ENCODE results near the gene CYBA.
"Not testable (repeated sequence)": the region's sequence is repeated elsewhere in the genome, so short reads cannot be mapped to it uniquely, and the experiment has no call there.

Gene CYBA

DNA sequence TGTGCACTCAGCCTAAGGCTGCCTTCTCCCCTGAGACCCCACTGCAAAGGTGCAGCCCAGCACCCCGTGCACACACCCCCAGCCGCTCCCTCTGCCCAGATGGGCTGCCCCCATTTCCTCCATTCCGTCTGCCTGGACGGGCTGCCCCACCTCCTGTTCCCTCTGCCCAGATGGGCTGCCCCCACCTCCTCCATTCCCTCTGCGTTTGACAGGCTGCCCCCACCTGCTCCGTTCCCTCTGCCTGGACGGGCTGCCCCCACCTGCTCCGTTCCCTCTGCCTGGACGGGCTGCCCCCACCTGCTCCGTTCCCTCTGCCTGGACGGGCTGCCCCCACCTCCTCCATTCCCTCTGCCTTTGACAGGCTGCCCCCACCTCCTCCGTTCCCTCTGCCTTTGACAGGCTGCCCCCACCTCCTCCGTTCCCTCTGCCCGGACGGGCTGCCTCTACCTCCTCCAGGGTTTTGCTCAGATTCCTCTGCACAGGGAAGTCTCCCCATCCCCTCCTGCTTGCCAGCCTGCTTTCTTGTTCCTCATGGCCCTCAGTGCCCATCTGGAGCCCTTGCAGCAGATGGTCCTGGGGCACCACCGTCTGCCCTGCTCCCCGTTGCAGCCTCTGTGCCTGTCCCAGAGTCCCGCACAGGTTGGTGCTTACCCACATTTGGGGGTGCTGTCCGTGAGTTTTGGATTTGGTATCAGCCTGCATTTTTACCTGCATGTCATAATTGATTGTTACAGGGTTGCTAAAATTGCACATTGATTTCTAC lies 35.9 kb downstream of the CYBA start:
- no peak for DNase-seq (ENCODE audit: extremely low read depth in 1 of 2, low read depth in 1 of 2)

DNA sequence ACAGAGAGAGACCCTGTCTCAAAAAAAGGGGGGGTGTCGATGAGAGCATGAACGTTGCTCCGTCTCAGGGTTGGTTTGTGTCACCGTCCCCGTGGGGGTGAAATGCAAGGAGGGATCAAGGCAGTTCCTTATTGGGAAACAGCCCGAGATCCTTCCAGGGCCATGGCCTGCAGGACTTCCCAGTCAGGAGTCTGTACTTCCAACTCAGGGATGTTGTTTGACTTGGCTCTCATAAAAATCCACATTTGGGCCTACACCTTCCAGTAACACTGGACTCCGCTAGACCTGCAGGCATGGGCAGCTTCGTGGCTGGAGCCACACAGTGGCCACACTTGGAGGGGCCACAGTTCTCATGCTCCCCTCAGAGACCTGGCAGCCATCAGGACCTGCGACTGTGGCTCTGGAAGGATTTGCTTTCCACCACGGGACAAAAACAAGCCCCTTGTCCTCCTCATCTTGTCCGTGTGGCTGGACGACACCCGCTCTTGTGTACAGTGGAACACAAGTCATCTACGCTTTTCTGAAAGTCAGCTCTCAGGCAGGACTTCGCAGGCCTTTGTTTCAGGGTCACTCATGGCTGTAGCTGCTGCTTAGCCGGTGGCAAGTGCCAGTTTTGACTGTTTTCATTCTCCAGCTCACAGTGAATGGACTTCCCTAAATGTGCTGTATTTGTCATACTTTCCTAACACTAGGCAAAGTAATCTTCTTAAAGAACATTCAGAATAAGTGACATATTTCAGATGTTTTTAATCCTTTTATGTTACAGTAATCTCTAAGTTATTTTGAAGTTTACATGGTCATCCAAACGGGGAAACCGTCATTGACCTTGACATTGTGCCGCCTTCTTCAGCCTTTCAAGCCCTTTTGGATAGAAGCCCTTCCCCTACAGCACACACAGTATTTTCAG lies 36.7 kb downstream of the CYBA start:
- DNase-seq (ENCODE audit: extremely low read depth in 1 of 2, low read depth in 1 of 2), result no peak

DNA sequence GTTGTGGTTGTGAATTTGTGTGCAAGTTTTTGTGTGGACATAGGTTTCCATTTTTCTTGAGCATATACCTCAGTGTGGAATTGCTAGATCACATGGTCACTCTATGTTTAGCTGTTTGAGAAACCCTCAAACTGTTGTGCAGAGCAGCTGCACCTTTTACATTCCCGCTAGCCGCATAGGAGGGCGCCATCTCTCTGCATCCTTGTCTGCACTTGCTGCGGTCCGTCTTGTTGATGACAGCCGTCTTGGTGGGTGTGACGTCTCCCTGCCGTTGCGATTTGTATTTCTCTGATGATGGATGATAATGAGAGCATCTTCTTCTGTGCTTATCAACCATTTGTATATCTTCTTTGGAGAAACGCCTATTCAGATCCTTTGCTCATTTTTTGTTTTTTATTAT lies 37.6 kb downstream of the CYBA start:
- DNase-seq (ENCODE audit: extremely low read depth in 1 of 2, low read depth in 1 of 2), result no peak

DNA sequence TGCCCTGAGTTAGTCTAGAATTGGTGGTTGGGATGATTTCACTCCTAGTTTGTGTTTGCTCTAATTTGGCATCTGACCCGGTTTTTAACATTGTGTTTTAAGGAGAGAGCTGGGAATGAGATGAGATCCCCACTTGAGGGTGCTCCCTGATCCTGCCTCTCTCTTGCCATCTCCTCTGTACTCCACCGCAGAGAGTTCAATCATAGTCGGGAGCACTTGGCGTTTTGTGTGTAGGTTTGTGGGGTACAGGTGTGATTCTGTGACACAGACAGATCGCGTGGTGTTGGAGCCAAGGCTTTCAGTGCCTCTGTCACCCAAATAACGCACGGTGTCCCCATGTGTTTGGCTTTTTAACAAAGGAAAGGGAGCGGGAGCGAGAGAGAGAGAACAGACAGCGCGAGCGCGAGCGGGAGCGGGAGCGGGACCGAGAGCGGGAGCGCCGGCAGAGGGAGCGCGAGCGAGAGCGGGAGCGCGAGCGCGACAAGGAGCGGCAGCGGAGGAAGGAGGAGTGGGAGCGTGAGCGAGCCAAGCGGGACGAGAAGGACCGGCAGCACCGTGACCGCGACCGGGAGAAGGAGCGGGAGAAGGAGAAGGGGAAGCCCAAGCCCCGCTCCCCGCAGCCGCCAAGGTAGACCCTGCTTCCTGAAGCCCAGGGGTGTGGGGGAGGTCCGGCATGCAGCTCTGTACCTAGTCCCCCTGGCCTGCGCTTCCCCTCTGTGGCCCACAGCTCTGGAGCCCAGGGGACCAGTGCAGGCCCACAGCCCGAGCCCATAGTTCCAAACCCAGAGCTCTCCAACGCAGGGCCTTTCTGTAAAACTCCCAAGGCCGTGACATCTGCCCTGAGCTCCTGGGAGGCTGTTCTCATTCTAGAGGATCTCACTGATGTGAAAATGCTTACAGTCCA lies 39.7 kb downstream of the CYBA start:
- DNase-seq (ENCODE audit: extremely low read depth in 1 of 2, low read depth in 1 of 2), result no peak

DNA sequence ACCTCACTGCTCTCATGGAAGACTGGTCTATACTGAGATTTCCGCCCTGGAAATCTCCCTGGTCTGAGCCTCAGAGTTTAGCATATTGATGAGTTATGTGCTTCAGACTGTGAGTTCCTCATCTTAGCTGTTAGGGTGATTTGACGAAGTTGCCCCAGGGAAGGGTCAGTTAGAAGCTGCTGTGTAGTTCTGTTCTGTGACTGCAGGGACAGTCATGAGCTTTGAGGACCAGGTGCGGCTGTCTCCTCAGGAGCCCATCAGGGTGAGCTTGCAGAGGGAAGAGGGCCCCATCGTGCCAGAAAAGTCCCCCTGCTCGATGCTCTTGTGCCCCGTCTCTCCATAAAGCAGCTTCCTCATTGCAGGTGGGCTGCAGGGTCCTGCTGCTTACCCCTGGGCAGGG lies 40.8 kb downstream of the CYBA start:
- DNase-seq (ENCODE audit: extremely low read depth in 1 of 2, low read depth in 1 of 2), result no peak

DNA sequence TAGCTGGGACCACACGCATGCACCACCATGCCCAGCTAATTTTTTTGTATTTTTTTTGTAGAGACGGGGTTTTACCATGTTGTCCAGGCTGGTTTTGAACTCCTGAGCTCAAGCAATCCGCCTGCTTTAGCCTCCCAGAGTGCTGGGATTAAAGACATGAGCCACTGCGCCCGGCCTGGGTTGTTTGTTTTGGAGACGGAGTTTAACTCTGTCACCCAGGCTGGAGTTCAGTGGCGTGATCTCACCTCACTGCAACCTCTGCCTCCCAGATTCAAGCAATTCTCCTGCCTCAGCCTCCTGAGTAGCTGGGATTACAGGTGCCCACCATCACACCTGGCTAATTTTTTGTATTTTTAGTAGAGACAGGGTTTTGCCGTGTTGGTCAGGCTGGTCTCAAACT lies 41.4 kb downstream of the CYBA start:
- not testable (repeated sequence) for DNase-seq (ENCODE audit: extremely low read depth in 1 of 2, low read depth in 1 of 2)

DNA sequence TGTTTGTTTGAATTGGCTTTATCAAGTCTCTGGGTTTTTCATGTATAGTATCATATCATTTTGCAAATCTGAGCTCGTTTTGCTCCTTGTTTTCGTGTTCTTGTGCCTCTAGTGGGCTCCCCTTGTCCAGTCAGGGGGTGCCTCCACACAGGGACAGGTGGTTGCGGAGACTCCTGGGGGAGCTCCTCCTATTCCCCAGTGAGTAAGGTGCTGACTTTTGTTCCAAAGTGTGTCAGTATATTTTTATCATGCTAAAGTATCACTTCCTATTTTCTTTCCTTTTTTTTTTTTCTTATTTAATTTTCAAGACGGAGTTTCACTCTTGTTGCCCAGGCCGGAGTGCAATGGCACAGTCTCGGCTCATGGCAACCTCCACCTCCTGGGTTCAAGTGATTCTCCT lies 42.8 kb downstream of the CYBA start:
- DNase-seq (ENCODE audit: extremely low read depth in 1 of 2, low read depth in 1 of 2), result no peak

DNA sequence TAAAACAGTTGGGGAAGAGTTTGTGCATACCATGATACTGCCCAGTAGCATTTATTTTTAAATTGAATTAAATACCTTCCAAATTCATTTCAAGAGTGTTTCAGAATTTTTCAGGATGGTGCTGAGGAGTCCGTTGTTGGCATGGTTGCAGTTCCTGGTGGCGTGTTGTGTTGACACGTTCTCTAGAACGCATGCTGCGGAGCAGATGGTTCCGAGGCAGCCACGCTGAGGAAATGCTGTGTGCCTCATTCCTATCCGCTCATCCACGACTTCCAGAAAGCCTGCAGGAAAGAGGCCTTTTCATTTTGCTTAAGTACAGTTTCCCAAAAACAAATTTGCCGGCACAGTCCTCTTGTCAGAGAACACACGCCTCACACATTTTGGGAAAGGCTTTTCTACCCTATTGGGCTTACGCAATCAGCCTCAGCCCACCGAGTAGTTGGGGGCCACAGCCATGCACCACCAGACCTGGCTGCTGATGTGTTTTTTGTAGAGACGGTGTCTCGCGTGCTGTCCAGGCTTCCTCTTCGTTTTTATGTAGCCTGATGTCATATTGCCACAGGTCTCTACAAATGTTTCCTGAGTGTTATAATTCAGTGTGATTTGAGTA lies 44.6 kb downstream of the CYBA start:
- no peak for DNase-seq (ENCODE audit: extremely low read depth in 1 of 2, low read depth in 1 of 2)

DNA sequence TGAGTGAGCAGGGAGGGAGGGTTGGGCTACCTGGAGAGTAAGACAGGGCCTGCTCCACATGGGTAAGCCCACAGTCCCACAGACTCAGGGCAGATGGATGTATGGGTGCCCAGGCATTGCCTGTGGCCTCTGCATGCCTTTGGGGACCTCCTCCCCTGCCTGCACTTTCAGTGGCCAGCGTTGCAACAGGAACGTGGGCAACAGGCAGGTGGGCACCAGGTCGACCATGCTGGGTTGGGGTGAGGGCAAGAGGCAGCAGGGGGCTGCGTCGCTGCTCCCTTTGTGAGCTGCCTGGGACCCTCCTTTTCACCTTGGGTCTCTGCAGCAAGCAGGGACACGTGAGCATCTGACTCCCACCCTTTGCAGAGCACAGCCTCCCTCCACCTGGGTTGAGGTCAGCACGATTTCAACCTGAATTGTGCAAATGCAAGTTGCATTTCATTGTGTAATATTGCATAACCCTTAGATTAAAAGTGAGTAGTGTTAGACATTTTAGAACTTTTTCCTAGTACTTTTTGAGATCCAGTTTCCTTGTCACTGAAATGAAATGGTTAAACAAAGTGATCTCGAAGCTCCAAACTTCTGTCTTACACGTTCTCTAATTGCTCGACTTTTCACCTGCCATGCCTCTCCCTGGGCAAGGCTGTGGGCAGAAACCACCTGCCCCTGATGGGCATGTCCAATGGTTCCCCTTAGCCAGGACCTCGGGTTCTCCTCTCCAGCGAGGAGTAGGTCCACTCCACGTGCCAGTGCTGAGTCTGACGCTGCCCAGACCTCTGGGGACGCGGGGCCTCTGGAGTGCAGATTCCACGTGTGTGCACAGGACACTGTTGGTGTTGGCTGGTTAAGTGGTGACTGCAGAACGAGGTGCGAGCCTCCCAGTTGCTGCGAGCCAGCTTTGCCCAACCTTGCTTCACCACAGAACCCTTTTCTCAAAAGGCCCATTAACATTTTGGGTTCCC lies 45.4 kb downstream of the CYBA start:
- no peak for DNase-seq (ENCODE audit: extremely low read depth in 1 of 2, low read depth in 1 of 2)

DNA sequence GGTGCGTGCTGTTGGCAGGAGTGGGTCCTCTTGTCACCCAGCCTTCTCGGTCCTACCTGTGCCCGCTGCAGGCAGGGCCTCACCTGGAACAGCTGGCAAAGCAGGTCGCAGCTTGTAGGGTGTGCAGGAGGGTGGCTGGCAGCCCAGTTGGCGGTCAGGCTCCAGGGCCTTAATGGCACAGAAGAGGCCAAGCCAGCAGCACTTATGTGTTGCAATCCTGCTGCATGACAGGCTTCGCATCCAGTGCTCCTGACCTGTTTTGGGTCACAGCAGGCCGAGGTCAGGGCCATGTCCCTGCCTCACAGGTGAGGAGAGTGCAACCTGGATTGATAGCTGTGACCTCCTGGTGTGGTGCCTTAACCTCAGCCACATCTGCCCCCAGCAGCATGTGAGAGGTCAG lies 48.8 kb downstream of the CYBA start:
- DNase-seq (ENCODE audit: extremely low read depth in 1 of 2, low read depth in 1 of 2), result no peak

DNA sequence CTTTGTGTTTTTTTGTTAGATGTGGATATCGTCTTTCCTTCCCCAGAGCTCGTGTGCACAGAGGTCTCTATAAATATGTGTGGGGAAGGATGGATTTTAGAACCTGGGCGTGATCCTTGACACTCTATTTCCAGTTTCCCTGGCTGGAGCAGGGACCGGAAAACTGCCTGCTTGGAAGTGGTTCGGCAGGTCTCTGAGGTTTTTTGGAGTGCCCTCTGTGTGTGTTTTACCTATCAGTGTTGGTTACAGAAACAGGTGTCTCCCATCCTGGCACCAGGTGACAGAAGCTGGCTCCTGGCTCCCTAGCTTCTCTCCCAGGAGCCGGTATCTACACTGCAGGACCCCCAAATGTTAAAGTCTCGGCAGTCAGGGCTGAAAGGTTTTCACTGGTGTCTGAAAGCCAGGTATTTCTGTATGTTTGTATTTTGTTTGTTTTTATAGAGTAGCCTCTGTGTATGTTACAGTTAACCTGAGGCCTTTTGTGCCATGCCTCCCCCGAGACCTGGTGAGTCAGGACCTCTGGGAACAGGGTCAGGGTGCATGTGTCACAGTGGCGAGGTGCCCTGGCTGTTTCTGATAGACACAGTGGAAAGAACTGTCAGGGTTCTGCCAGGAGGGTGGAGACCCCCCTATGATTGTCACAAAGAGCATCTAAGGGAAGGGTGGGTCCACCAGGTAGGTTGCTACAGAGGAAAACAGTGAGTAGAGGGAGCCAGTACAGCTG lies 49.4 kb downstream of the CYBA start:
- no peak for DNase-seq (ENCODE audit: extremely low read depth in 1 of 2, low read depth in 1 of 2)

DNA sequence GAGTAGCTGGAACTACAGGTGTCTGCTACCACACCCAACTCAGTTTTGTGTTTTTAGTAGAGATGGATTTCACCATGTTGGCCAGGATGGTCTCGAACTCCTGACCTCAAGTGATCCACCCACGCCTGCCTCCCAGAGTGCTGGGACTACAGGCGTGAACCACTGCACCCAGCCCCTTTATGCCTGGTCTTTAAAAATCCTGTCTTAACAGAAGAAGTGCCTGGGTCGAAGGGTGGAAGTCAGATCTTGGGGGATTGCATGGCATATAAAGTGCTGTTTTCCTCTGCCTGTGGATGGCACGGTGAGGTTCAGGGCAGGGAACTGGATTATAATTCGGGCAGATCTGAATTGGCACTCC lies 50.3 kb downstream of the CYBA start:
- no peak for DNase-seq (ENCODE audit: extremely low read depth in 1 of 2, low read depth in 1 of 2)

DNA sequence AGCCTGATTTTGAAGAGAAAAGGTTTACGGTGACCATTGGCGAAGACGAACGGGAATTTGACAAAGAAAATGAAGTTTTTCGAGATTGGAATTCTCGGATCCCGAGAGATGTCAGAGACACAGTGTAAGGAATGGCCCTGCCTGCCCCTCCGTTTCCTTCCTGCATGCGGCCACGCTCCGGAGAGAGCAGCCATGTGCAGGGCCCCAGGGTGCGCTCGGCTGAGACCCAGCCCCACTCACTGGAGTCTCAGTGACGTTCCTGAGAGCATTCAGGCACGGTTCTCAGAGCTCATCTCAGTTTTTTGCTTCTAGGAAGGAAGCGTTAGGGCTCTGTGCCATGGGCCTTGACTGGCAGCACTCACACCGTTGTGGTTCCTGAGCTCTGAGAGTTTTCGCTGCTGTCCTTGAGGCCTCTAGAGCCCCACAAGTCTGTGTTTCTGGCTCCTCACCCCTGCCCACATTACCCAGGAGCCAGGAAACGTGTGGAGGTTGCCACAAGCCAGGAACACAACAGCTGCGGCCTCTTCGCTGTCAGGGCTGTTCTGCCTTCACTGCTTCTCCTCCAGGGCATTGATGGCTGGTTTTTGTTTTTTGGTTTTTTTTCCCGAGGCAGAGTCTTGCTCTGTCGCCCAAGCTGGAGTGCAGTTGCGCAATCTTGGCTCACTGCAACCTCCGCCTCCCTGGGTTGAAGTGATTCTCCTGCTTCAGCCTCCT lies 50.9 kb downstream of the CYBA start:
- DNase-seq (ENCODE audit: extremely low read depth in 1 of 2, low read depth in 1 of 2), result no peak

DNA sequence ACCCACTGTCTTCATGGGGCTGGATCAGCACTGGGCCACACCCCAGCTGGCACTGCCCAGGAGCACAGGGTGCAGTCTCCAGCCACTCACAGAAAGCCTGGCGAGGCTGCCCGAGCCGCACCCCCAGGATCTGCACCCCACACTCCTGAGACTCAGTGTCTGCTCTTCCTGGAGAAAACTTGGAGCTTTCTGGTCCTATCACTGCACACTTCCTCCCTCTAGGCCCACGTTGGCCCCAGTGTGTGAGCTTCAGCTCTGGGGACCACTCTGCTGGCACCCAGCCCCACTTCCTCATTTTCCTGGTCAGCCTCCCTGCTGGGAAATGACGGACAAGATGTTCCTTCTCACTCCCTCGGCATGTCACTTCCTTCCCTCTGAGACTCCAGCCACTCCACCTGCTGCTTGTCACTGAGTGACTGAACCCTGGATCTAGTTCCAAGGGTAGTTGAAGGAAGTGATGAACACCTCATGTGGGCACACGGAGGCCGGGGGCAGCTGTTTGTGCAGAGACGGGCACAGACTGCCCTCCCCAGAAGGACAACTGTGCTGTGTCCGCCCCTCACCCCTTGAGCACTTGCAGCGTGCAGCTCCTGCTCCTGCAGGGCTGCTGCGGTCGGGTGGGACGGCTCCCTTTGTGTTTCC lies 51.6 kb downstream of the CYBA start:
- no peak for DNase-seq (ENCODE audit: extremely low read depth in 1 of 2, low read depth in 1 of 2)

DNA sequence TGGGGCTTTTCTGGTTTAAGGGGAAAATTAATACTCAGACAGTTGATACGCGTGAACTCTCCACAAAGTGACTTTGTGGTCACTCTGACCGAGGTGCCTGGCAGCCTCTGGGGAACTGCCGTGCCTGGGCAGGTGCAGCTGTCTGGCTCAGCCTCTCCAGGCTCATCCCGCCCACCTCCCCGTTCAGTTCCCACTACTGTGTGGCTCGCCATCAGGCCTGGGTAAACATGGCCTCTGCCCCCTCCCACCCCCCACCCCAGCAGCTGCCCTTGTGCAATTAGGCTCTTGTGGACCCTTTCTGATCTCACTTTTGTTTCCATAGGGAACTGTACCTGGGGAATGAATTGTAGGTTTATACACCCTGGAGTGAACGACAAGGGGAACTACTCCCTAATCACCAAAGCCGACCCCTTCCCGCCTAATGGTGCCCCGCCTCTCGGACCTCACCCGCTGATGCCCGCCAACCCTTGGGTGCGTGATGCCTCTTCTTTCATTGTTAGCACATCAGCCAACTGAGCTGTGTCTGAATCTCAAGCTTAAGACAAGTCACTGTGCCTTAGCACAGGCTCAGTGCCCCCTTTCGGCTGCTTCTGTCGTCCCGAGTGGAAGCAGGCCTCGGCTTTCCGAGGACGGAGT lies 52.9 kb downstream of the CYBA start:
- DNase-seq (ENCODE audit: extremely low read depth in 1 of 2, low read depth in 1 of 2), result no peak

DNA sequence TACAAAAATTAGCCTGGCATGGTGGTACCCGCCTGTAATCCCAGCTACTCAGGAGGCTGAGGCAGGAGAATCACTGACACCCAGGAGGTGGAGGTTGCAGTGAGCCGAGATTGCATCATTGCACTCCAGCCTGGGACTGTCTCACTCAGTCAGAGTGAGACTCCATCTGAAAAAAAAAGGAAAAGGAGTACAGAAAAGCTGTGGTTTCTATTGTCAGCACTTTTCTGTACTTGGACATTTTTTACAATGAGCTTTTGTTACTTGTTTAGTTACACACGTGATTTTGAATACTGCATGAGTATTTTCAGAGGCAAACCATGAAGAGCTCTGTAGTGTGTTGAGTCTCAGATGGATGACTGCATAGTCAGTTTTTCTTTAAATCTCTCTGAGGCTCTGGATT lies 54.4 kb downstream of the CYBA start:
- no peak for DNase-seq (ENCODE audit: extremely low read depth in 1 of 2, low read depth in 1 of 2)

DNA sequence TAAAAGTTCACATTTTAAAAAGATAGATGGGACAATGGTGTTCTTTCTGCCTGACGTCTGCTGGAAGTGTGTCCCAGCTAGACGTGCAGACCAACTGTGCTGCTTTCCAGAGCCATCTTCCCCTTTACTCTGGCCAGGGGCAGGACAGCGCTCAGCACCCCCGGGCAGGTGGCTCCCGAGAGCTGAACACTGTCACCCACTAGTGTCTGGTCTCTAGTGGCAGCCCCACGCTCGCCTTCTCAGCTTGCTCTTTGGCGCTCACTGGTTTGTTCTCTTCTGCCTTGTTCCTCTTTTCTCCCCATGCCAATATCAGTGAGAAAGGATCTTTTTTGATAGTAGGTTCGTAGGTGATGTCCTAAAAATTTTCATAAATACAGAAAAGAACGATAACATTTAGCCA lies 54.9 kb downstream of the CYBA start:
- DNase-seq (ENCODE audit: extremely low read depth in 1 of 2, low read depth in 1 of 2), result no peak

DNA sequence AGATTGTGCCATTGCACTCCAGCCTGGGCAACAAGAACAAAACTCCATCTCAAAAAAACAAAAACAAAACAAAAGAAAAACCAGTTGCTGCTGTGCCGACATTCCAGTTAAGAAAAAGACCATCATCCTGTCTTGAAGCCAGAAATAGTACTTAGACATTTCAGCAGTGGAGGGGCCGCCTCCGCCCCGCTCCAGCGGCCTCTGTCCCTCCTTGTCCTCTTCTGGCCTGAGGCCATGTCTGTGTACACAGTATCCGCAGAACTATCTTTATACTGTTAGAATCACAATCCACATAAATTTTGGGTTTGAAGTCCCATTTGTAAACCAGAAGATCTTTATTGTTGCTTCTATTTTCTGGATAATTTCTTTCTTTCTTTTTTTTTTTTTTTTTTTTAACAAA lies 55.8 kb downstream of the CYBA start:
- no peak for DNase-seq (ENCODE audit: extremely low read depth in 1 of 2, low read depth in 1 of 2)

All from activated CD8-positive, alpha-beta memory T cell treated with anti-CD3 and anti-CD28 coated beads for 1 hour (primary cell).